HG02571 (cell line): Measurements from ENCODE around the gene EHD2.
"Not testable (repeated sequence)": the region's sequence is repeated elsewhere in the genome, so short reads cannot be mapped to it uniquely, and the experiment has no call there.

Source experiments
- ATAC-seq: cut with Tn5 transposase; IDR thresholded peaks from one replicate; pipeline ENCODE4 v1.9.1; 2021; ENCODE audit warnings: mild to moderate bottlenecking, moderate library complexity; ENCODE audit not compliant: unreplicated experiment

Gene EHD2

GRCh38 chr19:47713046-47714021 is at the start of gene EHD2:
Gene EHD2, plus strand, starts transcription at chr19:47713422. Its CDS starts 3,191 bp downstream, at chr19:47716613.
- ATAC-seq: no peak

GRCh38 chr19:47663435-47663910 is 49.7 kb upstream of the EHD2 start:
- ATAC-seq: no peak

- ATAC-seq: no peak
These were observed 49.1 kb upstream of the EHD2 start for GRCh38 chr19:47663911-47664771.

GRCh38 chr19:47668556-47668955 is 44.7 kb upstream of the EHD2 start:
- ATAC-seq: not testable (repeated sequence)

- ATAC-seq: no peak
These were observed 42.5 kb upstream of the EHD2 start for GRCh38 chr19:47670736-47671135.

GRCh38 chr19:47671499-47671898 is 41.7 kb upstream of the EHD2 start:
- ATAC-seq: no peak

GRCh38 chr19:47673426-47673825 is 39.8 kb upstream of the EHD2 start:
- ATAC-seq: no peak

GRCh38 chr19:47674548-47674947 is 38.7 kb upstream of the EHD2 start:
- ATAC-seq: no peak

GRCh38 chr19:47675271-47675670 is 38.0 kb upstream of the EHD2 start:
- no peak for ATAC-seq

- no peak for ATAC-seq
These were observed 37.4 kb upstream of the EHD2 start for GRCh38 chr19:47675859-47676258.

GRCh38 chr19:47676811-47677210 is 36.4 kb upstream of the EHD2 start:
- ATAC-seq: no peak

GRCh38 chr19:47679251-47679900 is 33.8 kb upstream of the EHD2 start:
- ATAC-seq: no peak

- no peak for ATAC-seq
These were observed 33.0 kb upstream of the EHD2 start for GRCh38 chr19:47679922-47680857.

GRCh38 chr19:47680858-47681332 is 32.3 kb upstream of the EHD2 start:
- ATAC-seq: no peak

- no peak for ATAC-seq
These were observed 31.8 kb upstream of the EHD2 start for GRCh38 chr19:47681388-47681787.

- no peak for ATAC-seq
These were observed 31.3 kb upstream of the EHD2 start for GRCh38 chr19:47681936-47682335.

GRCh38 chr19:47682939-47683338 is 30.3 kb upstream of the EHD2 start:
- ATAC-seq: no peak

GRCh38 chr19:47686679-47687450 is 26.4 kb upstream of the EHD2 start:
- ATAC-seq: no peak

GRCh38 chr19:47687906-47688305 is 25.3 kb upstream of the EHD2 start:
- no peak for ATAC-seq
